Esophagus squamous epithelium (tissue), 4 donors: ENCODE data around the gene RTP5.
"Not testable (repeated sequence)": the region's sequence is repeated elsewhere in the genome, so short reads cannot be mapped to it uniquely, and the experiment has no call there.

Source experiments
- POLR2A ChIP-seq, 4 donors: fragments of 450-650 bp; IDR thresholded peaks; one replicate each; pipeline ENCODE4 v1.6.1; 2017; ENCODE audit warnings: antibody characterized with exemption in 4 of 4, mild to moderate bottlenecking in 4 of 4, moderate library complexity in 3 of 4
- TF ChIP-seq, protein P1 (sequence below), 6 experiments: fragments of 450-650 bp in 4 of 6; fragments of 200-600 bp in 2 of 6; sonication (generic) in 2 of 6; IDR thresholded peaks; one replicate each; pipeline ENCODE4 v1.5.1; 2016 to 2019; ENCODE audit warnings: antibody characterized with exemption in 6 of 6, mild to moderate bottlenecking in 4 of 6, moderate library complexity in 4 of 6

DNA sequence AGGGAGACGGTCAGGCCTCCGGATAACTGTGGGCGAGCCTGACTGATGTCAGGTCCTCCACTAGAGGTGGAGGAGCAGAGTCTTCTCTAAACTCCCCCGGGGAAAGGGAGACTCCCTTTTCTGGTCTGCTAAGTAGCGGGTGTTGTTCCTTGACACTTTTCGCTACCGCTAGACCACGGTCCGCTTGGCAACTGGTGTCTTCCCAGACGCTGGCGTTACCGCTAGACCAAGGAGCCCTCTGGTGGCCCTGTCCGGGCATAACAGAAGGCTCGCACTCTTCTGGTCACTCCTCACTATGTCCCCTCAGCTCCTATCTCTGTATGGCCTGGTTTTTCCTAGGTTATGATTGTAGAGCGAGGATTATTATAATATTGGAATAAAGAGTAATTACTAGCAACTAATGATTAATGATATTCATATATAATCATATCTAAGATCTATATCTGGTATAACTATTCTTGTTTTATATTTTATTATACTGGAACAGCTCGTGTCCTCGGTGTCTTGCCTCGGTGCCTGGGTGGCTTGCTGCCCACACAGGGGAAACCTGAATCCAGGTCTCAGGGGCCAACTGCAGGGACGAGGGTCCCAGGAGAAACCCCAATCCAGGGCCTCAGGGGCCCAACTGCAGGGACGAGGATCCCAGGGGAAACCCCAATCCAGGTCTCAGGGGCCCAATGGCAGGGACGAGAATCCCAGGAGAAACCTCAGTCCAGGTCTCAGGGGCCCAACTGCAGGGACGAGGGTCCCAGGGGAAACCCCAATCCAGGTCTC lies 6.4 kb downstream of the RTP5 start:
- TF ChIP-seq, protein P1, sequence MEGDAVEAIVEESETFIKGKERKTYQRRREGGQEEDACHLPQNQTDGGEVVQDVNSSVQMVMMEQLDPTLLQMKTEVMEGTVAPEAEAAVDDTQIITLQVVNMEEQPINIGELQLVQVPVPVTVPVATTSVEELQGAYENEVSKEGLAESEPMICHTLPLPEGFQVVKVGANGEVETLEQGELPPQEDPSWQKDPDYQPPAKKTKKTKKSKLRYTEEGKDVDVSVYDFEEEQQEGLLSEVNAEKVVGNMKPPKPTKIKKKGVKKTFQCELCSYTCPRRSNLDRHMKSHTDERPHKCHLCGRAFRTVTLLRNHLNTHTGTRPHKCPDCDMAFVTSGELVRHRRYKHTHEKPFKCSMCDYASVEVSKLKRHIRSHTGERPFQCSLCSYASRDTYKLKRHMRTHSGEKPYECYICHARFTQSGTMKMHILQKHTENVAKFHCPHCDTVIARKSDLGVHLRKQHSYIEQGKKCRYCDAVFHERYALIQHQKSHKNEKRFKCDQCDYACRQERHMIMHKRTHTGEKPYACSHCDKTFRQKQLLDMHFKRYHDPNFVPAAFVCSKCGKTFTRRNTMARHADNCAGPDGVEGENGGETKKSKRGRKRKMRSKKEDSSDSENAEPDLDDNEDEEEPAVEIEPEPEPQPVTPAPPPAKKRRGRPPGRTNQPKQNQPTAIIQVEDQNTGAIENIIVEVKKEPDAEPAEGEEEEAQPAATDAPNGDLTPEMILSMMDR (IDR thresholded peaks at IDR 0.05) = peak in 3 of 6 experiments; percentile 33 to 55 (median 37)
- not testable (repeated sequence) for TF ChIP-seq POLR2A (IDR thresholded peaks at IDR 0.05)
